ENCODE measurements around the gene NTM. TPM values are rescaled to one million over a fixed set of nuclear protein-coding genes. Genes with fewer than 3 reads are reported as not detected.

NTM gene
- total RNA-seq, 6 donors from 2014 or later = 4.1 to 151 (median 115) TPM

- ATAC-seq (ENCODE audit: low FRiP score in 2 of 2) = no peak
- Histone ChIP-seq H3K4me1 (no peaks in the 10 kb centered on the region), H3K27me3 (no peaks in the 10 kb centered on the region), H3K36me3 (no peaks in the 10 kb centered on the region), H3K27ac (no peak overlapping the region), H3K4me3 (no peak overlapping the region), H3K9me3 (no peaks in the 10 kb centered on the region)
- no peak for TF ChIP-seq CTCF (IDR thresholded peaks at IDR 0.05)
- TF ChIP-seq EP300 (IDR thresholded peaks at IDR 0.05) = no peak
- TF ChIP-seq POLR2AphosphoS5 (IDR thresholded peaks at IDR 0.05) = no peak
- TF ChIP-seq POLR2A (IDR thresholded peaks at IDR 0.05) = no peak
- DNase-seq = no peak
- 55 to 60% methylated on average over 5 of the region's 5 CpGs for WGBS, 2 donors
Measured at GRCh38 chr11:131454490-131454889, 84.1 kb downstream of the NTM start.

- Histone ChIP-seq H3K9me3 (no peaks in the 10 kb centered on the region), H3K4me3 (no peak overlapping the region), H3K4me1 (no peaks in the 10 kb centered on the region), H3K27ac (no peak overlapping the region), H3K27me3 (no peaks in the 10 kb centered on the region), H3K36me3 (no peaks in the 10 kb centered on the region)
- ATAC-seq (ENCODE audit: low FRiP score in 2 of 2) = no peak
- peak in 1 of 2 donors; percentile 19 for DNase-seq
- 86 to 88% methylated on average over 9 of the region's 9 CpGs for whole genome bisulfite sequencing, 2 donors
- no peak for TF ChIP-seq POLR2A (IDR thresholded peaks at IDR 0.05)
- TF ChIP-seq CTCF (IDR thresholded peaks at IDR 0.05) = no peak
- no peak for TF ChIP-seq POLR2AphosphoS5 (IDR thresholded peaks at IDR 0.05)
- no peak for TF ChIP-seq EP300 (IDR thresholded peaks at IDR 0.05)
Measured at GRCh38 chr11:131454989-131455388, 84.6 kb downstream of the NTM start.

DNA sequence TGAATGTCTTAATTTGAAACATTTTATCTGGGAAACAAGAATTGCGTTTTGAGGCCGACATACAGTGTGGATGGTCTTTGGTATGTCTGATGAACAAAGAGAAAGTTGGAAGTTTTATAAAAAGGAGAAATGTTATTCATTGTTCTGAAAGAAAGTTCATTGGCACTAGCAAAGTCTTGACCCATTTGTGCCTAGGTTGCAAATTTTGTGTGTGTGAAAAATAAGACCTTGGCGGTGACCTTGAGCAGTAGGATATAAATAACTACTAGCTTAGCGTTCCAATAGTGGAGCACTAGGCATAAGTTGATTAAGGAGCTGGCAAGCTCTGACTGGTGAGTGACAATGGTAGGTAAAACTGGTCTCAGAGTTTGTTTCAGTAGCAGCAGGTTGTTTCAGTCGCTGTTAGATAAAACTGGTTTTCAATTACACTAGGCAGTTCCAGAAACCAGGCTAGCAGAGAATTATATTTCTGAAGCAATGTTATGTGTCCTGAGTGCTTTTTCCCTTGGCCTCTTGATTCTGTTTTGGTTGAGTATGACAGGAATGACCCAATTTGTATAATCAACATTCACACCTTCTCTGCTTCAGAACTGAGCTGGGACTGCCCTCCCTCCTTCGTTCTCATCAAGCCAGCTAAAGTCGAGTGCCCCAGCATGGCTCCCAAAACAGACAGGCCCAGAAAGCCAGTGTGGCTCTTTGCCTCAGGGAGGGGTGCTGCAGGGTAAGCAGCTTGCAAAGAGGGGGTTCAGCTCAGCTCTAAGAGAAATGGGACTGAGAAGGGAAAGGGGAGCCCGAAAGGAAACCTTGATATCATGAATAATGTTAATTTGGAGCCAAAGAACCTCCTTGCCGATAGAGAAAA, 85.7 kb downstream of the NTM start:
- TF ChIP-seq POLR2AphosphoS5 (IDR thresholded peaks at IDR 0.05) = no peak
- TF ChIP-seq CTCF (IDR thresholded peaks at IDR 0.05) = no peak
- no peak for TF ChIP-seq EP300 (IDR thresholded peaks at IDR 0.05)
- TF ChIP-seq POLR2A (IDR thresholded peaks at IDR 0.05) = no peak
- no peaks in the 10 kb centered on the region for H3K9me3 ChIP-seq
- ATAC-seq (ENCODE audit: low FRiP score in 2 of 2) (no peak), DNase-seq (no peak)
- WGBS, 2 donors = 67 to 74% methylated on average over 9 of the region's 9 CpGs
- H3K27me3 ChIP-seq = no peaks in the 10 kb centered on the region
- no peaks in the 10 kb centered on the region for H3K36me3 ChIP-seq
- no peak overlapping the region for H3K4me3 ChIP-seq
- H3K4me1 ChIP-seq = no peaks in the 10 kb centered on the region
- H3K27ac ChIP-seq = no peak overlapping the region

- no peaks in the 10 kb centered on the region for H3K9me3 ChIP-seq
- 49 to 51% methylated on average over 3 of the region's 3 CpGs for WGBS, 2 donors
- DNase-seq (no peak), ATAC-seq (ENCODE audit: low FRiP score in 2 of 2) (no peak)
- H3K4me3 ChIP-seq = no peak overlapping the region
- no peak for TF ChIP-seq POLR2AphosphoS5 (IDR thresholded peaks at IDR 0.05)
- H3K4me1 ChIP-seq = no peaks in the 10 kb centered on the region
- no peaks in the 10 kb centered on the region for H3K27me3 ChIP-seq
- no peak overlapping the region for H3K27ac ChIP-seq
- H3K36me3 ChIP-seq = no peaks in the 10 kb centered on the region
Measured at GRCh38 chr11:131457163-131457562, 86.7 kb downstream of the NTM start.

DNA sequence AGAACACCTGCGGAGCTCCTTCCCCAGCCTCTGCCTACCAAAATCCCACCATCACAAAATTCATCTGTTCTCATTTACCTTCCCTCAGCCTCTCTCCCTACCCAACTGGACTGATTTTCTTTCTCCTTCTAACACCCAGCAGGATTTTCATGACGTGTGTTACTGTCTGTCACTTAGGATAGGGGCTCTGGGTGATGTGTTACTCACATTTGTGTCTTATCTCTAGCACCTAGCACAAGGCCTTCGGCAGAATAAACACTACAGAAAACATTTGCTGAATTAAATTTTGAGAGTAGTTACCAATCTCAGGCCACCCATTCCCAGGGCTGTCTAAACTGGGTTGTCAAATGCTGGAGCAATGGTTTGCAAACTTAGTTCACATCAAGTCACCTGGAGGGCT, 88.0 kb downstream of the NTM start:
- TF ChIP-seq EP300 (IDR thresholded peaks at IDR 0.05) (no peak), CTCF (IDR thresholded peaks at IDR 0.05) (no peak)
- H3K4me1 ChIP-seq = no peaks in the 10 kb centered on the region
- 31 to 56% methylated on average over 3 of the region's 3 CpGs for WGBS, 2 donors
- ATAC-seq (ENCODE audit: low FRiP score in 2 of 2) = no peak
- H3K27ac ChIP-seq = no peak overlapping the region
- DNase-seq = no peak
- no peaks in the 10 kb centered on the region for H3K27me3 ChIP-seq
- H3K4me3 ChIP-seq = no peak overlapping the region
- no peaks in the 10 kb centered on the region for H3K36me3 ChIP-seq
- no peaks in the 10 kb centered on the region for H3K9me3 ChIP-seq
